Activated naive CD8-positive, alpha-beta T cell treated with anti-CD3 and anti-CD28 coated beads, Interleukin-2, amount 50 U/mL, for 16 hours (primary cell): ENCODE measurements around the gene CD28.
"Not testable (repeated sequence)": the region's sequence is repeated elsewhere in the genome, so short reads cannot be mapped to it uniquely, and the experiment has no call there.

Experiments
- DNase-seq: peaks from one replicate; pipeline ENCODE4 v3.0.0-alpha.2; 2020; ENCODE audit warnings: low read depth, low spot score

Gene CD28

GRCh38 chr2:203745267-203745666, 38.8 kb downstream of the CD28 start:
- no peak for DNase-seq

- DNase-seq = no peak
These were observed 42.1 kb downstream of the CD28 start for GRCh38 chr2:203748331-203749126.

GRCh38 chr2:203750346-203751068, 44.1 kb downstream of the CD28 start:
- DNase-seq = no peak

- DNase-seq = no peak
These were observed 45.3 kb downstream of the CD28 start for GRCh38 chr2:203751685-203752271.

GRCh38 chr2:203756161-203756560, 49.7 kb downstream of the CD28 start:
- DNase-seq = no peak

GRCh38 chr2:203758841-203759689, 52.6 kb downstream of the CD28 start:
- DNase-seq = no peak

GRCh38 chr2:203759690-203760365, 53.4 kb downstream of the CD28 start:
- DNase-seq = no peak

GRCh38 chr2:203761121-203761520, 54.7 kb downstream of the CD28 start:
- no peak for DNase-seq

GRCh38 chr2:203763241-203763937, 57.0 kb downstream of the CD28 start:
- peak; percentile 39 for DNase-seq

- DNase-seq = no peak
These were observed 57.7 kb downstream of the CD28 start for GRCh38 chr2:203763938-203764664.

- DNase-seq = no peak
These were observed 66.2 kb downstream of the CD28 start for GRCh38 chr2:203772456-203773165.

GRCh38 chr2:203774760-203775159, 68.3 kb downstream of the CD28 start:
- no peak for DNase-seq

- DNase-seq = no peak
These were observed 69.2 kb downstream of the CD28 start for GRCh38 chr2:203775684-203776083.

GRCh38 chr2:203777030-203777429, 70.6 kb downstream of the CD28 start:
- no peak for DNase-seq

- not testable (repeated sequence) for DNase-seq
These were observed 73.1 kb downstream of the CD28 start for GRCh38 chr2:203779477-203780073.

- no peak for DNase-seq
These were observed 73.8 kb downstream of the CD28 start for GRCh38 chr2:203780231-203780630.

GRCh38 chr2:203781151-203781550, 74.7 kb downstream of the CD28 start:
- no peak for DNase-seq

GRCh38 chr2:203782262-203782976, 76.0 kb downstream of the CD28 start:
- peak; percentile 39 for DNase-seq
